Measurements from ENCODE around the gene RIF1. TPM values are rescaled to one million over a fixed set of nuclear protein-coding genes. Genes with fewer than 3 reads are reported as not detected.
A peak's percentile ranks its signal among the peaks of the same experiment; 100 is the strongest.

Gene RIF1
- total RNA-seq, 1 donor from 2014 or later, result 36.4 TPM

GRCh38 chr2:151482171-151482725 lies 72.5 kb downstream of the RIF1 start:
- Histone ChIP-seq H3K27ac (no peak overlapping the region), H3K9me3 (no peaks in the 10 kb centered on the region), H3K36me3 (peaks cover 28% of the 10 kb centered on the region), H3K4me1 (no peaks in the 10 kb centered on the region), H3K4me3 (no peak overlapping the region), H3K27me3 (no peaks in the 10 kb centered on the region)
- peak; percentile 83 for ATAC-seq
- intact Hi-C loops (cut with DNase I), result no loop called here
- TF ChIP-seq, protein P1, sequence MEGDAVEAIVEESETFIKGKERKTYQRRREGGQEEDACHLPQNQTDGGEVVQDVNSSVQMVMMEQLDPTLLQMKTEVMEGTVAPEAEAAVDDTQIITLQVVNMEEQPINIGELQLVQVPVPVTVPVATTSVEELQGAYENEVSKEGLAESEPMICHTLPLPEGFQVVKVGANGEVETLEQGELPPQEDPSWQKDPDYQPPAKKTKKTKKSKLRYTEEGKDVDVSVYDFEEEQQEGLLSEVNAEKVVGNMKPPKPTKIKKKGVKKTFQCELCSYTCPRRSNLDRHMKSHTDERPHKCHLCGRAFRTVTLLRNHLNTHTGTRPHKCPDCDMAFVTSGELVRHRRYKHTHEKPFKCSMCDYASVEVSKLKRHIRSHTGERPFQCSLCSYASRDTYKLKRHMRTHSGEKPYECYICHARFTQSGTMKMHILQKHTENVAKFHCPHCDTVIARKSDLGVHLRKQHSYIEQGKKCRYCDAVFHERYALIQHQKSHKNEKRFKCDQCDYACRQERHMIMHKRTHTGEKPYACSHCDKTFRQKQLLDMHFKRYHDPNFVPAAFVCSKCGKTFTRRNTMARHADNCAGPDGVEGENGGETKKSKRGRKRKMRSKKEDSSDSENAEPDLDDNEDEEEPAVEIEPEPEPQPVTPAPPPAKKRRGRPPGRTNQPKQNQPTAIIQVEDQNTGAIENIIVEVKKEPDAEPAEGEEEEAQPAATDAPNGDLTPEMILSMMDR (IDR thresholded peaks at IDR 0.05), result no peak
- DNase-seq, result no peak

DNA sequence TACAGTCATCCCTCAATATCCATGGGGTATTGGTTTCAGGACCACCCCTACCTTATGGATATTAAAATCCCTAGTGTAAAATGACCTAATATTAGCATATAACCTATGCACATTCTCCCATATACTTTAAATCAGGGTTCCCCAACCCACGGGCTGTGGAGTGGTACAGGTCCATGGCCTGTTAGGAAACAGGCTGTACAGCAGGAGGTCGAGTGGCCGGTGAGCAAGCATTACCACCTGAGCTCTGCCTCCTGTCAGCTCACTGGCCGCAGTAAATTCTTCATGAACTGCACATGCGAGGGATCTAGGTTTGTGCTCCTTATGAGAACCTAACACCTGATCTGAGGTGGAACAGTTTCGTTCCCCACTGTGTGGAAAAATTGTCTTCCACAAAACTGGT lies 73.8 kb downstream of the RIF1 start:
- H3K27me3 ChIP-seq, result no peaks in the 10 kb centered on the region
- no peaks in the 10 kb centered on the region for H3K9me3 ChIP-seq
- DNase-seq (no peak), ATAC-seq (no peak)
- H3K27ac ChIP-seq, result no peak overlapping the region
- no peaks in the 10 kb centered on the region for H3K4me1 ChIP-seq
- intact Hi-C loops (cut with DNase I), result no loop called here
- no peak overlapping the region for H3K4me3 ChIP-seq
- TF ChIP-seq, protein P1 (IDR thresholded peaks at IDR 0.05), result no peak
- H3K36me3 ChIP-seq, result peaks cover 25% of the 10 kb centered on the region

GRCh38 chr2:151484100-151484499 lies 74.4 kb downstream of the RIF1 start:
- no peak for DNase-seq
- Histone ChIP-seq H3K27ac (no peak overlapping the region), H3K4me3 (no peak overlapping the region), H3K4me1 (no peaks in the 10 kb centered on the region), H3K9me3 (no peaks in the 10 kb centered on the region), H3K27me3 (no peaks in the 10 kb centered on the region), H3K36me3 (peaks cover 25% of the 10 kb centered on the region)
- intact Hi-C loops (cut with DNase I), result no loop called here
- no peak for ATAC-seq
- TF ChIP-seq, protein P1 (IDR thresholded peaks at IDR 0.05), result no peak

GRCh38 chr2:151486053-151486452 lies 76.4 kb downstream of the RIF1 start:
- H3K27me3 ChIP-seq, result no peaks in the 10 kb centered on the region
- intact Hi-C loops (cut with DNase I), result no loop called here
- no peaks in the 10 kb centered on the region for H3K9me3 ChIP-seq
- H3K4me1 ChIP-seq, result no peaks in the 10 kb centered on the region
- DNase-seq (no peak), ATAC-seq (no peak)
- no peak overlapping the region for H3K4me3 ChIP-seq
- TF ChIP-seq, protein P1 (IDR thresholded peaks at IDR 0.05), result no peak
- H3K36me3 ChIP-seq, result peaks cover 17% of the 10 kb centered on the region
- no peak overlapping the region for H3K27ac ChIP-seq

DNA sequence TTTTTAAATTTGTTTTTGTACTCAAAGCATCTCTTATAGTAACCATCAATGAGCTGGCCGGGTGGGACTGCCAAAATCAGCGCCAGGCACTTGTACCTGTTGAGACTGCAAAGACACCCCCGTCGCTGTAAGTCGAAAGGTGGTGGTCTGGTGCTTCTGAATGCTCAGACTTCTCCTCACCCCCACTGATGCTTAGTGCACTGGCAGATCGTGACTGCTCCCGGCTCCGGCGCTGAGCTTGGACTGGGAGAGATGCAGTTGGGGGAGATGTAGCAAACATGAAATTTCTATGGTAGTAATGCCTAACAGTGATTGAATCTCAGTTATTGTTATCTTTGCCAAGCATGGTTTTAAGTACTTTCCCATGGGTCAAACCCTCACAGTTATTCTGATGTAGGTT lies 80.6 kb downstream of the RIF1 start:
- intact Hi-C loops (cut with DNase I), result no loop called here
- no peaks in the 10 kb centered on the region for H3K4me1 ChIP-seq
- no peak overlapping the region for H3K27ac ChIP-seq
- H3K27me3 ChIP-seq, result no peaks in the 10 kb centered on the region
- TF ChIP-seq, protein P1 (IDR thresholded peaks at IDR 0.05), result no peak
- H3K4me3 ChIP-seq, result no peak overlapping the region
- no peak for ATAC-seq
- no peaks in the 10 kb centered on the region for H3K9me3 ChIP-seq
- peaks cover 7% of the 10 kb centered on the region for H3K36me3 ChIP-seq
- DNase-seq, result no peak

GRCh38 chr2:151491496-151491895 lies 81.8 kb downstream of the RIF1 start:
- intact Hi-C loops (cut with DNase I), result no loop called here
- Histone ChIP-seq H3K4me1 (no peaks in the 10 kb centered on the region), H3K36me3 (no peaks in the 10 kb centered on the region), H3K27me3 (no peaks in the 10 kb centered on the region), H3K27ac (no peak overlapping the region), H3K9me3 (no peaks in the 10 kb centered on the region), H3K4me3 (no peak overlapping the region)
- DNase-seq (no peak), ATAC-seq (no peak)
- TF ChIP-seq, protein P1 (IDR thresholded peaks at IDR 0.05), result no peak
